ENCODE data around the gene PAX3.

The PAX3 gene

DNA sequence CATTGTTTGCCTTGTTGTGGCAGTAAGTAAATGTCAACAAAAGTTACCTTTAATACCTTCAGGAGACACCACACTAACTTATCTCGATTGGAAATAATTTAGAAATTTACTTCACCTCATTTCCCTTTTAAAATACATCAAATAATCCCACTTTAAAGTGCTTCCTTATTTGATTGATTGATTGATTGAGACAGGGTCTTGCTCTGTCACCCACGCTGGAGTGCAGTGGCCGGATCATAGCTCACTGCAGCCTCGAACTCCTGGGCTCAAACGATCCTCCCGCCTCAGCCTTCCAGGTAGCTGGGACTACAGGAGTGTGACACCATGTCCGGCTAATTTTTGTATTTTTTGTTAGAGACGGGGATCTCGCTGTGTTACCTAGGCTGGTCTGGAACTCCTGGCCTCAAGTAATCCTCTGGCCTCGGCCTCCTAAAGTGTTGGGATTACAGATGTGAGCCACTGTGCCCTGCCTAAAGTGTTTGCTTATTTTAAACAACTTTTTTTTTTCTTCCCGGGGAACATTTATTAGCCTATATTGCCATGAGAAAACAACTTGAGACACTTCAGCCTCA lies 12.0 kb upstream of the PAX3 start:
- no peak for DNase-seq (ENCODE audit: low spot score)

DNA sequence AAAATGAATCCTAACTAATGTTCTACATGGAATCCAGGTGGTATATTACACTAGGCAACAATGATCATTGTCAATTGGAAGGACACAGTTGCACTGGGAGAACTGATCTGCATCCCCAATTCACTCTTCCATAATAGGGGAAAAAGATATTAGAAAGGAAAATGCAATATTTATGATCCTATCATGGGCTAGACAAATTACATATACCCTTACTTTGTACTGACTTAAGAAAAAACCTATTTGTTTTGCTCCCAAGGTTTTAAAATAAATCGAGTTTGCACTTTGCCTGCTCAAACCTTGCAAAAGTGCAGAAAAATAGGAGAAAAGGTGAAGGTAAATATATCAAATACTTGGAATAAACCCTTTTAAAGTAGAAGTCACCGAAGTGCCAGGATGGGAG lies 11.0 kb upstream of the PAX3 start:
- no peak for DNase-seq (ENCODE audit: low spot score)

DNA sequence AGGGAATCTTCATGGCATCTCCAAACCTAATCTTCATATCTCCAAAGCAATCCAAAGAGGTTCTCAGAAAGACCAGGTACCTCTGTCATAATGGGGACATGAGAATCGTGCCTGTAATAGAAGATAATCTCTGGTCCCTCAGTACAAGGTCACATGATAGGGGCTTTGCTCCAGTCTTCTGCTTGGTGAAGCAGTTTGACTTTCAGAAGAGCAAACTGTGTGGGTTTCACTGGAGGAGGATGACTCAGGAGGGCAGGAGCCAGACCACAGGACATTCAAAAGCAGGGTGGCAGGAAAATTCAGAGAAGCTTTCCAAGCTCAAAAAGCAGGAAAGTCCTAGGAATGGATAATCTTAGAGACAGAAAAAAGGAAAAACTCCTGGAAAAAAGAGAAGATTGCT lies 10.6 kb upstream of the PAX3 start:
- DNase-seq (ENCODE audit: low spot score), result no peak

DNA sequence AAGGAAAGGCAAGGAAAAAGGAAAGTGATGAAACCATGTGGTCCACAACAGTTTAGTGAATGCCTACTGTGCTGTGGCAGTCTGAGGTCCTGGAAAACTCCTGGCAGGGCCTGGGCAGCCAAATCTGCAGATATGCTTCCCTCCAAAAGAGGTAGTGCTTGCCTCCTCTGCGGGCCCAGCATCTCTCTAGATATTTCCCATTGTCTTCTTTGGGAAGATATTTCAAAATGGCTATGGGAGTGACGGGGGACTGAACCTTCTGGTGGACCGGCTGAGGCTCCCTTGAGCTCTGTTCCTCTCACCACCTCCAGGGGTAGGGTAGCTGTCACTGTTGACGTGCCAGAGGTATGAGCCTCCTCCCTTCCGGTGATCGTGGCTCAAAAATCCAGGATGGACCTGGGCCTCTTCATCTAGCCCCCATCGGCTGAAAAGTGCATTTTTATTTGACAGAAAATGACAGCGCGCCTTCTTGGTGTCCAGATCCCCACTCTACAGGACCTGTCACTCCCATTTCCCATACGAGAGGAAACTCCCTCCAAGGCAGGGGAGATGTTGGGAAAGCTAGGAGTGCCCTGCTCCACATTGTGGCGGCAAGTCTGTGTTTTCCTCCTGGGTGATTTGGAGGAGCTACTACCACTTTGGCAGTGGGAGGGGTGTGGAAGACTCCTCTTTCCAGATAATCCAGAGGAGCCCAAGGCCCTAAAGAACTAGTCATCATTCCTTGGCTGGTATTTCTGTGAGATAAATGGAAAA lies 9.4 kb upstream of the PAX3 start:
- DNase-seq (ENCODE audit: low spot score), result no peak

DNA sequence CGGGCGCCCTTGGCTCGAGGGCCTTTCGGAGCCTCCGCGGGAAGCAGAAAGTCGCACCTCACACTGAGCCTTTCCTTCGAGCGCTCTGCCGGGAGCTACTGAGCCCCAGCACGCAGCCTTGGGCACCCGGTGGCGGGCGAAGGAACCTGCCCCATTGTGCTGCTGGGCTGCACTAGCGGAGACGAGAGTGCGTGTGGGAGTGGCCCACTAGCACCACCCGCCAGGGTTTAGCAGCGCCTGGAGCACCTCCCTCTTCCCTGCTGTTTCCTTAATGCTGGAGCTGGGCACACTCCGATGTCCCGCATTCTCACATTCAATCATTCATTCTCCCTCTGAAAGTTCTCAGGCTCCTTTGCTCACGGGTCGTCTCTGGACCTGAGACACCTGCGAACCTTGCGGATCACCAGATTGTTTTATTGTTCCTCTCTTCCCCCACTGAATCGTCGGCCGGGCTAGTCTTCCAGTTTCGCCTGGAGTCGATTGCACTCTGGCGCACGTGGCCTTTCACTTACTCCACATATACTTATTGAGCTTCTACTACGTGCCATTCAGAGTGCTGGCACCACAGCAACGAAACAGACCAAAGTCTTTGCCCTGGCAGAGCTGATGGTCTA lies 8.5 kb upstream of the PAX3 start:
- DNase-seq (ENCODE audit: low spot score), result no peak

DNA sequence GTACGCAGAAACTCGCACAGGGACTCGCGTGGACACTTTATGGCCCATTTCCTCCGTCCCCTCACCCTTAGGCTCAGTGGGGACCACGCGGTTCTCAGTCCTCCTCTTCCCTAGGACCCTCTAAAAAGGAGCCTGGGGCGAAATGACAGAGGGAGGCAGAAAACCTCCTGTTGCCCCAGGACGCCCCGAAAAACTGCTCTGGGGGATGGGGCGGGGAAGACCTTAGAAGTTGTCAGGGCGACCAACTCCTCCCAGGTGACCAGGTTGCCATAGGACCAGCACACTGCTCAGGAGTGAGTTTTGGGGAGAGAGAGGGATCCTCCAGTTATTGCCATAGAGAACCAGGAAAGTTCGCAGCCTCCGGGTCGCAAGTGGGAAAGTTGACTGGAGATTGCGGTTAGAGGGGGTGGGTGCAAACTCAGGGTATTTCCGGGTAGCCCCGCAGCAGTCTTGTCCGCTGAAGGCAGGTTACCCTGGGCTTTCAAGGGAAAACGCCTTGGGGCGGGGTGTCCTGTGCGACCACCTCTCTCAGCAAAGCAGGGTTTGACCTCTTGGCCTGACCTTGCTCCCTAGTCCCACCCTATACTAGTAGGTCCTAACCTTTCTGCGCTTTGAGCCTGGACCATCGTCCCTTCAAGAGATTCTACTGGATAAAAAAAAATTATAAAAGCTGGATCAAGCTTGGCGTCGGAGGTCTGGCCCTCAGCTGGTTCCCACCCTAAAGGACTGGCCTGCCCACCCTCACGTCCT lies 7.8 kb upstream of the PAX3 start:
- no peak for DNase-seq (ENCODE audit: low spot score)

DNA sequence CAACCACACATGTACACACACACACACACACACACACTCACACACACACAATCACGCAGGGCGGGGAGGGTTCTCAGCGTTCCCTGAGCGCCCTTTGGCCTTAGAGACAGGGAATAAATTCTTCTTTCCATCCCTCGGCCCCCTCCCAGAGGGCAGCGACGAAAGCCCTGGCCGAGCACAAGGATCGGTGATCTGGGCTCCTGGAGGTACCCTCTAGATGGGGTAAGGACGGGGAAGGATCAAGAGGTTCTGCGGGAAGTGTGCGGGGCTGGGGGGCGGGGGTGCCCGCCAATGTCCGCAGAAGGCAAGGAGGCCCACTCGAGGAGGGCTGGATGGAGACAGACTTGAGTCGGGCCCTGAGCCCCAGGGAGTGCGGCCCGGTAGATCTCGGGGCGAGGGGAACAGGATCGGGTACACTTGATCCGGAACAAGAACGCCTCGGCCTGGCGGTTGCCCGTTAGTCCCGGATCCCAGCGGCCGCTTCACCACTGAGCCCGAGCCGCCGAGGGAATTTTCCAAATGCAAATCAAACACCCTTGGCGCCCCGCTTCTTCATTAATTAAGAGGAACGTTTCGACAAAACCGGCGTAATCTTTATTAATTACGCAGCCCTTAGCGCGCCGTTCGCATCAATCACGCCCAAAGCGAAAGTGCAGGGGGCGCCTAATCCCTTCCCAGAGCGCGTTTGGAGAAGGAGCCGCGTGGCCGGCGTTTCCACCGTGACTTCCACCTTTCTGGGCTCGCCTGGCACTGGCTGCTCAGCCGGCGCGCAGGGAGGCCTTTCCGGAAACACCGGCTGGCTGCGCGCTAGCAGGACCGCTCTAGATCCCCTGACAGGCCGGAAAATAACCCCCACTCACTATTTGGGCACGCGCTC lies 7.0 kb upstream of the PAX3 start:
- no peak for DNase-seq (ENCODE audit: low spot score)

DNA sequence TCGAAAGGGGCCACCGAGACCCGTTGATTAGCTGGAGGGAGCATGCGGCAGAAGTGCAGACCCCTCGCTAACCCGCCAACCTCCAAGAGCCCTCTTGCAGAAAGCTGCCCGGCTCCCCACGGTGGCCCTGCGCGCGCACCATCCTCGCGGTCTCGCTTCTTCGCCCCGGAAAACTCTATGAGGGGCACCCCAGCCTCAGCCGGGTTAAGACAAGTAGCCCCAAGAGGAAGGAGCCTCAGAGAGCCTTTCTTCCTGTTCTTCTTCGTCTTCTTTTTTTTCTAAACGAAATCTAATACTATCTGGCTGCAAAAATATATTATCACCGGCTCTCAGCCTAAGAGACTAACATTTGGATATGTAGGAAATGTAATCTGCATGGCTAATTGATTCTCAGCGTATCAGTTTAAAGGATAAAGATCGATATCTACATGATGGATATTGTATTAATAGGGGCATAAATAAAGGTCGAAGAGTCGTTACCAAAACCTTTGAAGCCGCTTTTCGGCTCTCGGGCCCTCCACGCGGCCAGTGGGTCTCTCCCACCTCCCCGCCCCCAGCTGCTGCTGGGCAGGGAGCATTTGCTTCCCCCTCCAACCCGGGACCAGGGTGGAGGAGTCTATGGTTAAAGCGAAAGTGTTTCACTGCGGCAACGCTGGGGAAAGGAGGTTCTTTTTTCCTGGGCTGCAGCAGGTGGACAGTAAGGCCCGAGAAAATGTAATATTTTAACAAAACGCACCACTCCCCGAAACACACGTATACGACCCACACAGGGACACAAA lies 6.1 kb upstream of the PAX3 start:
- no peak for DNase-seq (ENCODE audit: low spot score)

DNA sequence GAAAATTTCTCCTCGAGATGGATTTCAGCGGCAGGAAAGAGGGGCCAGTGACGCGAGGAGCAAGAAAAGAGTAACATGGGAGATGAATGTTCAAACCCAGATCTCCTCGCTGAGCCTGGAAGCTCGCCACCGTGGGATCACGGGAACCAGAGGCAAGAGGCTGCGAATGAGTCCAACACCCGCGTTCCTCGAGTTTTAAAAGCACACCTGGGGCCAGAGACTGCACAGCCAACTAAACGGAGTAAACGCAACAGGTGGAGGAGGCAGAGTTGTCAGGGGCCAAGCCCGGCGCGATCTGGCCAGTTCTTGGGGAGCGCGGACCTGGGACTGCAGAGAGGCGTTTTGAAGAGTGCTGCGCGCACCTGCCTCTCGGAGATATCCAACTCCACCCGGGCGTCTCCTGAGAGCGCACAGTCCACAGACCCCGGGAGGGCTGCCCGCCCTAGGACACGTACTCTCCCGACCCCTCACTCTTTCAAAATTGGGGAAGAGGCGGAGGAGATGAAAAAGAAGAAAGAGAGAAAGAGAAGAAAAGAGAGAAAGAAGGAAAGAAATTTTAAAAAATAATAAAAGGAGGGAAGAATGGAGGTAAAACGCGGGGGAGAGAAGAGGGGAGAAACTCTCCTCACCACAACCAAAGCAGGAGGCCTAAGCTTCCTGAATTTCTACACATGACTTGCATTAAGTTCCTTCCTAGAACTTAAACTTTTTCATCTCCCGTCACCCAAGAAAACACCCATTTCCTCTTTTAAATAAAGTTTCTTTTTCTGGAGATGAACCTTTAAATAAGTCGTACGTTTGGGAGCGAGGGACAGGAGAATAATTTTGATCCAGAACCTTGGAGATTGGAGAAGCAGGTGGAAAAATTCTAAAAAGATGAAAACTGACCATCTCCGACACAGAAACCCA lies 5.3 kb upstream of the PAX3 start:
- no peak for DNase-seq (ENCODE audit: low spot score)

DNA sequence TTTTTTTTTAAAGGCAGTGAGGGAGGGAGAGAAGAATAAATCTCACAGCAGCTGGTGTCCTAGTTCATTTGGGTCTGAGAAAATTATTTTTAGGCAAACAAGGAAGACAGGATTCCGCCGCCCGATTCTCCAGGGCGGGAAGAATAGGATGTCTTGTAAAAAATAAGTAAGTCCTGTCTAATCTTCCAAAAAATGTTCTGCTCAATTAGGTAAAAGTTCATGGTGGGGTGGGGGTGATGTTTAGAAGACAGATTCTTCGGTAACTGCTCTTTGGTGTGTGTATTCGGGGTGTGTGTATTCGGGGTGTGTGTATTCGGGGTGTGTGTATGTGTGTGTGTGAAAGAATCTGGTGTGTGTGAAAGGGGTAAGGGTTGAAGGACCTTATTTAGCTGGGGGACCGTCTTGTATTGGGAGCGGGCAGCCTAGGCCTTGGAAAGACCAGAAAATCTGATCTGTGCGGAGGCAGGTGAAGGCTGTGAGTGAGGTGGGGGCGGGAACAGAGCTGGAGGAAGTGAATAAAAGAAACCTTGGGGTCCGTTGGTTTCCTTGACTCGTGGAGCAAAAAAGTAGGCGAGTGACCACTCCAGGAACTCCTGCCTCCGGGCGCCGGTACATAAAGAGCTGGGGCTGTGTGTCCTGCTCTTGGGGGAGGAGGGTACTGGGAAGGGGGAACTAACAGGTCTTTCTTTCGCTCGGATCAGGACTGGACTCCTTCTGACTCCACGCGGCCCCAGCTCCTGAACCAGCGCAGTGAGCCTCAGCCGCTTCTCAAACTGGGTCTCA lies 4.4 kb upstream of the PAX3 start:
- no peak for DNase-seq (ENCODE audit: low spot score)

DNA sequence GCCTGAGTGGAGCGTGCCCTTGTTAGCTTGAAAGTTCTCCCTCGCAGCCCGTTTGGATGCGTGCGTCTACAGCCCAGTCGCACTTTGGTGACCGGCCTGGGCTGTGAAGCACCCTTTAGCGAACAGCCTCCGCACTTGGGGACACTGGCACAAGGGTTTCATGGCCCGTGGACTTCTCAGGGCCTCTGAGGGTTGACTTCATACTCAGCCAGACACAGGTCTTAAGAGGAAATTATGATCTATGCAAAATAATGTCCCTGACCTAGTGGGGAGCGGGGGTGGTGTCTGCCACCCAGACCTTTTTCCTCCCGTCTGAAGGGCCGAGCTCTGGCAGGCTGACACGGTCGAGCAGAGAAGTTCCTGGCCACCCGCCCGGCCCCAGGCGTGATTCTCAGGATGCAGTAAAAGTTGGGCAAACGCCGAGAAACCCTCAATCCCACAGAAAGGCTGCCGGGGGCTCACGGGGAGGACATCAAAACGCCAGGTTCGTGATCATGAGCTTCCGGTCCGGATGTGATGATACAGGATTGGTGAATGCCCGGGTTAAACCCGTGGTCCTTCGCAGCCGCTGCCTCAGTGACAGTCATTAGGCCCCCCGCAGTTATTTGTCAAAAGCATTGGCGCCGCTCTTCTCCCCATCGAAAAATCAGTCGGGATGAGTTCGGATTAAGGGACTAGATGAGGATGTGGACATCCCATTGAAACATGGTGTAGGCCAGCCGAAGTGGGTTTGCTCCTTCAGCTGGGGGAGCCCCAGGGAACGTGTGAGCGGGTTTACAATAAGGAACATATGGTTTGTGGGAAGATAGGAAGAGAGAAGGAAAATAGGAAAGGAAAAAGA lies 3.6 kb upstream of the PAX3 start:
- no peak for DNase-seq (ENCODE audit: low spot score)

DNA sequence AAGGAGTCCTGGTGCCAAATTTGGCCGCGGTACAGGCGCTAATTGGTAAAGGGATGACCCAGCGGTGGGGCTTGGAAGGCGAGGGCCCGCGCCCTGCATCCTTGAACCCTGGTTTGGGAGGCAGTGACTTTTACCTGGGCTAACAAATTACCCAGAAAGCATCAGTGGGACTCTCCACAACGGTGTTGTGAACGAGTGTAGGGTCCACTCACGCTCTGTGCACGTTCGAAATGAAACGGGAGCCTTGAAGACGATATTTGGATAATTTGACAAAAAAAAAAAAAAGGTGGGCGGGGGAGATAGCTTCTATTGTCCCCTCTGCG lies 3.0 kb upstream of the PAX3 start:
- no peak for DNase-seq (ENCODE audit: low spot score)

DNA sequence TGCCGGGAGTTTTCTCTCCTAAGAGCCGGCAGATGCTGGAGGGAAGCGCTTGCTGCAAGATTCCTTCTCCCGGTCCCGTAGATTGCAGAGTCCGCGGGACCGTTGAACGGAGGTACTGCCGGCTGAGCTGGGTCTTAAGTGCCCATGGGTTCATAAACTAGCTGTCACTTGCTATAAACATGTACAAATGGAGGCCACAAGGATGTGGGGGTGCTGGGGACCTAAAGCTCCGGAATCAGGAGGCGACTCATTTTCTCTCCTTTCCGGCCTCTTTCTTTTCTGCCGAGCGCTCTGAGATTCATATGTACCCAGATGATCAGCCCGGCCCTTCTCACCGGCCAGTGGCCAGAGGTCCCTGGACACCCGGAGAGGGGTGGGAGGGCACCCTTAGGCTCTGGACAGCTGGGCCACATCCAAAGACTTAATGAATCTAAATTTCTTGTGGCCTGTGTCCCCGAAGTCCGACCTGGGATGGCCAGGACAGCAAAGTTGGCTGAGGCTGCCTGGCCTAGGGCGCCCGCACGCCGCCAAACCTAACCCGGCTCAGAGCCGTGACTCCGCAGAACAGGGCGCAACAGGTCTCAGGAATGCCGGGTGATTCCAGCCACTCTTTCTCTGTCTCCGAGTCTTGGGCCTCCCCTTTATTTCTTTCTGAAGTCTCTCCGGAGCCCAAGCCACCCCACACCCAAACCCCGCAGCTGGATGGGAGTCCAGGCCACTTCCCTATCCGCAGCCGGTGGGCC lies 2.4 kb upstream of the PAX3 start:
- DNase-seq (ENCODE audit: low spot score), result no peak

DNA sequence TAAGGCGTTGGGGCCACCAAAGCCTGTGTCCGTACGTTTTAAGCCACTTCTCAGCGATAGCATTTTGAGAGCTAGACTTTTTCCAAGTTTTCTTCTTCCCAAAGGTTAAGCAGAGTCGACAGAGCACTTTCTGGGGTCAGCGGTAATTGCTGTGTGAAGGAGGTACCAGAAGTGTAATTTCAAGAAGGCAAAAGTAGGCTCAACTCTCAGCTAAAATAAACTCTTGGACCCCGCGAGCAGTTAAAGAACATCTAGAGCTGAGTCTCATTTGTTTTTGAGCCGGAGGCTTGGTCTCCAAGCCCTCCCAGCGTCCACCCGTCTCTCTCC lies 1.9 kb upstream of the PAX3 start:
- DNase-seq (ENCODE audit: low spot score), result no peak

DNA sequence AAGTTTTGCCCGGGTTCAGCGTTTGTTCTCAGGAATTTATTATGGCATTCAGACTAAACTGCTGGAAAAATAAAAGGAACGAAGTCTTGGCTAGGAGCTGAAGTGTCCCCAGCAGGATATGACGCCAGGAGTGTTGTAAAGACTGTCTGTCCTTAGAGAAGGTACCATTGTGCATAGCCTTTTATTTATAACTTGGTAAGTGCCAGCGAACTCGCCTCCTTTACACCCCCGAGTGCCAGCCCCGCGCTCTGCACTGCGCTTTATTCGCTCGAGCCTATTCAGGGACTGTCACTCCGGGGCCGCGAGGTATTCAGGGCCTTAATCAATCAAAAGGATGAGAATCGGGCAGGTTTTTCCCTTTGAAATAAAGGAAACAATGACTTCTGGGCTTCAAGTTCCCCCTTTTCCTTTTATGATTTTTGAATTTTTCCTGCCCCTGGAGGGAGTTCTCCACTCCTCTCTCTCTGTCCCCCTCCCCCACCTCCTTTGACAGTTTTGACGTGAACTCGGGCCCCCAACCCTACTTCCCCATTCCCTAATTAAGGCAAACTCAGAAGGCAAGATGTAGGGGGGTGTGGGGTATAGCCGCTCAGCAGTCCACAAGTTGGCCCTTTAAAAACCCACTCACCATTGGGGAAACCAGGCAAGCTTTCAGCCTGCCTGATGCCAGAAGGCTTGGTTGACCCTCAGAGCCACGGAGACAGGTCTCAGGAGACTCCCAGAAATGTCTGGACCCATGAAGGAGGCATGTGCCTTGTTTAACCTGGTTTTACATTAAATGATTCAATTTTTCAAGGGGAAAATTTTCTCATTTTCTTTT lies 1.3 kb upstream of the PAX3 start:
- no peak for DNase-seq (ENCODE audit: low spot score)

DNA sequence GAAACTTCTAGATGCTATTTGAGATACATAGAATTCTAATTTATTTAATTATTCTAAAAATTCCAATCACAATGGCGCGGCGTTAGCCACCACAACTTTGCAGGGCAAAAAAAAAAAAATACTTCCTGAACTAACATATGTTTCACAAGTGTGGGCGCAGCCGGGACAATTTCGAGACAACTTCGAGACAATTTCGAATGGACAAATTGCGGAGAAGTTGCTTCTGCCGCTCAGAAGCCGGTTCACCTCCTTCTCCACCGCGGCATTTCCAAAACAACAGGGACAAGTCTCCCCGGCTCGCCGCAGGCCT lies 842 bp downstream of the PAX3 start:
- no peak for DNase-seq (ENCODE audit: low spot score)

DNA sequence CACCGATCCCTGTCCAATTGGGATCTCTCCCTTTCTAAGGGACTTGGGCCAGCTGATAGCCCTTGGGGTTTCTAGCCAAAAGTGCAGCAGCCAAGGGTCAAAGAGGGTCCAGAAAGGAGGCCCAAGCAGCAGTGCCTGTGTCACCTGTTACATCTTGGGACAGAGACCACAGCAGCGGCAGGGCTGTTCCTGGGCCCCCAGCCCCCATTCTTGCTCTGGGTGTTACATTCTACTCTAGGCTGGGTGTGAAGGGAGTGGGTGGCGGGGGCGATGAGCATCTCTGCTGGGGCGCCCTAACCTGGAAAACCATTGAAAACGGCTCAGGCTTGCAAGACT lies 1.2 kb downstream of the PAX3 start:
- DNase-seq (ENCODE audit: low spot score), result no peak

Measured in SK-N-DZ (cell line).